ENCODE results near the gene GRIK2.

DNA sequence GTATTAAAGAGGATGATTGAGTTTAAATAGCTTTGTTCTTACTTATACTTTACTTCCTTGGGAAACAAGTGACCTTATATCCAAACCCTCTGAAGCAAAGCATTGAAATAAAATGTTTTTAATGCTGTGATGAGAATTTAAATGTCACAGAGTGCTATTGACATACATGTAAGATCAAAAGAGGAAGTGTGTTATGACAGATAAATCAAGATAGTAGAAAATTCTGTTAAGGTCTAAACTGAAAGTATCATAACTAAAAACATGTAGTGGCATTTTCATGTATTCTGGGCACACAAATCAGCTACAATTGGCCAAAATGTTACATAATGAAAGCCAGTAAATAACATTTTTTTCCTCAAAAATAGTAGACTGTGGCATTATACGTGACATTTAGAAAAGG is 318.0 kb downstream of the GRIK2 start:
- TF ChIP-seq EZH2phosphoT487 (IDR thresholded peaks at IDR 0.05; ENCODE audit: insufficient read depth, low read depth) (no peak), EZH2 (IDR thresholded peaks at IDR 0.05; ENCODE audit: insufficient read depth, poor library complexity, severe bottlenecking) (no peak)
